ENCODE measurements around the gene MMEL1.

The MMEL1 gene

GRCh38 chr1:2605509-2606395, 27.1 kb downstream of the MMEL1 start:
- TF ChIP-seq CTCF (conservative IDR thresholded peaks at IDR 0.05; ENCODE audit: low read depth): no peak
- DNase-seq (ENCODE audit: low spot score): no peak
- ChIA-PET CTCF (no interaction called here), POLR2A (ENCODE audit: low non-redundant PET) (no interaction called here)
- H3K27ac ChIP-seq: no peak overlapping the region

GRCh38 chr1:2604844-2605508, 27.8 kb downstream of the MMEL1 start:
- TF ChIP-seq CTCF (conservative IDR thresholded peaks at IDR 0.05; ENCODE audit: low read depth): no peak
- no peak overlapping the region for H3K27ac ChIP-seq
- ChIA-PET CTCF (no interaction called here), POLR2A (ENCODE audit: low non-redundant PET) (no interaction called here)
- no peak for DNase-seq (ENCODE audit: low spot score)

- POLR2A ChIA-PET (ENCODE audit: low non-redundant PET): interaction anchor here (0.6 kb wide), 1 partner anchor 207 kb away, joined by 7 read pairs; no protein-coding TSS in a partner anchor
- no peak for TF ChIP-seq CTCF (conservative IDR thresholded peaks at IDR 0.05; ENCODE audit: low read depth)
- H3K27ac ChIP-seq: no peak overlapping the region
- CTCF ChIA-PET: no interaction called here
- DNase-seq (ENCODE audit: low spot score): no peak
Measured at GRCh38 chr1:2604156-2604843, 28.5 kb downstream of the MMEL1 start.

- ChIA-PET POLR2A (ENCODE audit: low non-redundant PET) (interaction anchor here (0.6 kb wide), 1 partner anchor 206 kb away, joined by 7 read pairs; no protein-coding TSS in a partner anchor), CTCF (no interaction called here)
- H3K27ac ChIP-seq: no peak overlapping the region
- no peak for TF ChIP-seq CTCF (conservative IDR thresholded peaks at IDR 0.05; ENCODE audit: low read depth)
- DNase-seq (ENCODE audit: low spot score): no peak
Measured at GRCh38 chr1:2603521-2604155, 29.2 kb downstream of the MMEL1 start.

GRCh38 chr1:2602866-2603520, 29.8 kb downstream of the MMEL1 start:
- no peak for DNase-seq (ENCODE audit: low spot score)
- H3K27ac ChIP-seq: no peak overlapping the region
- ChIA-PET POLR2A (ENCODE audit: low non-redundant PET) (no interaction called here), CTCF (no interaction called here)
- no peak for TF ChIP-seq CTCF (conservative IDR thresholded peaks at IDR 0.05; ENCODE audit: low read depth)
